Body of pancreas (tissue), 4 donors: ENCODE results near the gene DMAP1.

ENCODE experiments used
- CTCF ChIP-seq, 7 experiments: fragments of 450-650 bp in 4 of 7; fragments of 200-600 bp in 3 of 7; sonication (generic) in 3 of 7; IDR thresholded peaks; one replicate each; pipeline ENCODE4 v1.5.1; 2016 to 2019; ENCODE audit warnings: antibody characterized with exemption in 7 of 7
- POLR2A ChIP-seq, 3 donors: fragments of 450-650 bp; IDR thresholded peaks; one replicate each; pipeline ENCODE4 v1.6.1; 2016; ENCODE audit warnings: antibody characterized with exemption in 3 of 3, mild to moderate bottlenecking in 2 of 3

- TF ChIP-seq CTCF (IDR thresholded peaks at IDR 0.05), result no peak
- TF ChIP-seq POLR2A (IDR thresholded peaks at IDR 0.05), result no peak
Measured at GRCh38 chr1:44220001-44220751, 6.9 kb downstream of the DMAP1 start.
